H1 (cell line): ENCODE data around the gene LYAR. TPM values are rescaled to one million over a fixed set of nuclear protein-coding genes. Genes with fewer than 3 reads are reported as not detected.

Source experiments
- CTCF ChIA-PET: fragments of 300-600 bp; sonication (Branson Sonifier 250); formaldehyde crosslinking; loops from one replicate; lab custom pipeline; 2021; ENCODE audit not compliant: partially characterized antibody; lab: Charles Lee
- POLR2A ChIA-PET: fragments of 300-600 bp; sonication (Branson Sonifier 250); formaldehyde crosslinking; loops from one replicate; lab custom pipeline; 2021; ENCODE audit warnings: inconsistent platforms; ENCODE audit not compliant: partially characterized antibody; lab: Charles Lee
- DNase-seq, 2 experiments: peaks; one replicate each; pipeline versions ENCODE4 v3.0.0 to v3.0.0-alpha.2; 2010 to 2022; ENCODE audit warnings: low spot score in 2 of 2, low read depth in 1 of 2, mixed read lengths in 1 of 2
- FAIRE-seq: peaks from 2 replicates; lab custom pipeline; 2011; peaks lifted over from hg19 to GRCh38; lab: Jason Lieb, UNC
- H2AFZ ChIP-seq: 2 replicates; pipeline ENCODE4 v1.8.1; 2012; ENCODE audit warnings: low read length, inconsistent platforms
- H2AK5ac ChIP-seq: 2 replicates; pipeline ENCODE4 v1.6.1; 2013; ENCODE audit warnings: low read depth, low read length
- H2BK120ac ChIP-seq: replicated peaks from 2 replicates; pipeline ENCODE3; 2013; ENCODE audit warnings: low read depth, low read length, inconsistent platforms
- H2BK12ac ChIP-seq: 2 replicates; pipeline ENCODE4 v1.6.1; 2013; ENCODE audit warnings: low read depth, low read length
- H2BK15ac ChIP-seq: 2 replicates; pipeline ENCODE4 v1.6.1; 2013; ENCODE audit warnings: low read length
- H2BK20ac ChIP-seq: 2 replicates; pipeline ENCODE4 v1.6.1; 2013; ENCODE audit warnings: low read length
- H2BK5ac ChIP-seq: 2 replicates; pipeline ENCODE4 v1.6.1; 2013; ENCODE audit warnings: low read depth, low read length
- H3K14ac ChIP-seq: 2 replicates; pipeline ENCODE4 v1.6.1; 2013; ENCODE audit warnings: inconsistent platforms; ENCODE audit not compliant: insufficient read length
- H3K18ac ChIP-seq: 2 replicates; pipeline ENCODE4 v1.6.1; 2013; ENCODE audit warnings: low read length; ENCODE audit errors: extremely low read depth
- H3K23ac ChIP-seq: 2 replicates; pipeline ENCODE4 v1.6.1; 2013; ENCODE audit warnings: inconsistent platforms; ENCODE audit not compliant: insufficient read length
- H3K23me2 ChIP-seq: 2 replicates; pipeline ENCODE4 v1.6.1; 2013; ENCODE audit warnings: low read depth, low read length
- H3K27ac ChIP-seq: 2 replicates; pipeline ENCODE4 v1.6.1; 2011; ENCODE audit warnings: low read depth, low read length, inconsistent platforms
- H3K27me3 ChIP-seq, 4 experiments: replicated peaks in 1 of 4; 1 replicate in 1 of 4; 2 replicates in 3 of 4; pipeline versions ENCODE4 v1.6.1 to v1.8.1; 2011 to 2013; ENCODE audit warnings: low read length in 3 of 4, mild to moderate bottlenecking in 3 of 4, inconsistent platforms in 2 of 4, mixed read lengths in 2 of 4, moderate library complexity in 1 of 4; ENCODE audit not compliant: control insufficient read depth in 3 of 4, insufficient read depth in 3 of 4; ENCODE audit errors: extremely low read depth in 1 of 4
- H3K36me3 ChIP-seq, 4 experiments: 2 replicates each; pipeline versions ENCODE4 v1.6.1 to v1.8.1; 2011 to 2013; ENCODE audit warnings: mild to moderate bottlenecking in 4 of 4, low read length in 3 of 4, moderate library complexity in 2 of 4, control low read depth in 1 of 4, inconsistent platforms in 1 of 4; ENCODE audit not compliant: insufficient read depth in 4 of 4, control insufficient read depth in 2 of 4
- H3K4ac ChIP-seq: replicated peaks from 2 replicates; pipeline ENCODE3; 2013; ENCODE audit warnings: low read length, low read depth, mixed read lengths, inconsistent platforms; ENCODE audit not compliant: insufficient read length
- H3K4me1 ChIP-seq, 4 experiments: replicated peaks in 1 of 4; 1 replicate in 1 of 4; 2 replicates in 3 of 4; pipeline versions ENCODE4 v1.6.1 to v1.8.1; 2011 to 2013; ENCODE audit warnings: low read length in 3 of 4, inconsistent platforms in 2 of 4, mixed read lengths in 1 of 4; ENCODE audit not compliant: insufficient read depth in 4 of 4, control insufficient read depth in 3 of 4
- H3K4me2 ChIP-seq, 2 experiments: 2 replicates each; pipeline versions ENCODE4 v1.6.1 to v1.8.1; 2011 to 2013; ENCODE audit warnings: low read depth in 2 of 2, low read length in 2 of 2, control low read depth in 1 of 2, inconsistent platforms in 1 of 2, mild to moderate bottlenecking in 1 of 2; ENCODE audit not compliant: insufficient read depth in 1 of 2
- H3K4me3 ChIP-seq, 4 experiments: fragments of 200-600, 300-600 bp in 1 of 4; sonication (generic), shearing (Covaris generic), sonication (Bioruptor Twin) in 1 of 4; 2 replicates each; pipeline versions ENCODE4 v1.5.1 to v1.8.1; 2011 to 2016; ENCODE audit warnings: low read length in 4 of 4, low read depth in 3 of 4, control low read depth in 2 of 4, inconsistent platforms in 2 of 4, mild to moderate bottlenecking in 2 of 4, mixed read lengths in 1 of 4, moderate library complexity in 1 of 4; ENCODE audit not compliant: insufficient read depth in 2 of 4; ENCODE audit errors: extremely low read depth in 1 of 4
- H3K56ac ChIP-seq: replicated peaks from 2 replicates; pipeline ENCODE3; 2013; ENCODE audit warnings: low read depth, mild to moderate bottlenecking, mixed read lengths, low read length, inconsistent platforms; ENCODE audit not compliant: insufficient read length
- H3K79me1 ChIP-seq: 2 replicates; pipeline ENCODE4 v1.6.1; 2013; ENCODE audit warnings: low read depth, low read length, control low read depth
- H3K79me2 ChIP-seq, 2 experiments: 2 replicates each; pipeline versions ENCODE4 v1.6.1 to v1.8.1; 2012 to 2013; ENCODE audit warnings: low read length in 2 of 2, mild to moderate bottlenecking in 2 of 2, inconsistent platforms in 1 of 2; ENCODE audit not compliant: insufficient read depth in 2 of 2, control insufficient read depth in 1 of 2
- H3K9ac ChIP-seq, 4 experiments: replicated peaks in 1 of 4; 1 replicate in 1 of 4; 2 replicates in 3 of 4; pipeline versions ENCODE4 v1.6.1 to v1.8.1; 2011 to 2013; ENCODE audit warnings: low read depth in 3 of 4, low read length in 3 of 4, control low read depth in 2 of 4, mild to moderate bottlenecking in 2 of 4, moderate library complexity in 2 of 4, inconsistent platforms in 1 of 4; ENCODE audit errors: extremely low read depth in 1 of 4
- H3K9me3 ChIP-seq, 2 experiments: 2 replicates each; pipeline versions ENCODE4 v1.6.1 to v1.8.1; 2012 to 2013; ENCODE audit warnings: mild to moderate bottlenecking in 2 of 2, moderate library complexity in 2 of 2, control low read depth in 1 of 2, inconsistent platforms in 1 of 2, low read depth in 1 of 2, low read length in 1 of 2, mixed read lengths in 1 of 2; ENCODE audit not compliant: insufficient read depth in 2 of 2
- H4K20me1 ChIP-seq, 2 experiments: replicated peaks in 1 of 2; 2 replicates each; pipeline versions ENCODE3 to v1.8.1; 2011 to 2013; ENCODE audit warnings: inconsistent platforms in 2 of 2, low read length in 2 of 2, mild to moderate bottlenecking in 1 of 2; ENCODE audit not compliant: insufficient read depth in 2 of 2, control insufficient read depth in 1 of 2
- H4K5ac ChIP-seq: 2 replicates; pipeline ENCODE4 v1.6.1; 2013; ENCODE audit warnings: low read length, low read depth, mixed read lengths, inconsistent platforms; ENCODE audit not compliant: insufficient read length
- H4K8ac ChIP-seq: 2 replicates; pipeline ENCODE4 v1.8.0; 2013; ENCODE audit warnings: mild to moderate bottlenecking, moderate library complexity, low read length, inconsistent platforms; ENCODE audit not compliant: insufficient read depth; ENCODE audit errors: extremely low read depth
- H4K91ac ChIP-seq: replicated peaks from 2 replicates; pipeline ENCODE3; 2013; ENCODE audit warnings: low read length, mixed read lengths, inconsistent platforms; ENCODE audit not compliant: insufficient read length
- CTCF ChIP-seq, 3 experiments: IDR thresholded peaks; 1 replicate in 2 of 3; 2 replicates in 1 of 3; pipeline versions ENCODE4 v1.5.1 to v1.6.1; 2011; ENCODE audit warnings: low read length in 3 of 3, mild to moderate bottlenecking in 3 of 3, inconsistent platforms in 2 of 3, low read depth in 1 of 3, moderate library complexity in 1 of 3; ENCODE audit not compliant: insufficient read depth in 1 of 3; ENCODE audit errors: control extremely low read depth in 1 of 3
- GTF2F1 ChIP-seq: IDR thresholded peaks from 2 replicates; pipeline ENCODE4 v1.6.1; 2012; ENCODE audit warnings: low read depth, low read length, improper control_type of control experiment, borderline replicate concordance
- KDM1A ChIP-seq: fragments of 200-600, 300-600 bp; sonication (generic); IDR thresholded peaks from 2 replicates; pipeline ENCODE4 v1.7.1; 2016; ENCODE audit warnings: mild to moderate bottlenecking, low read length, borderline replicate concordance
- PHF8 ChIP-seq: fragments of 200-600 bp; sonication (generic); conservative IDR thresholded peaks from 2 replicates; pipeline ENCODE4 v1.7.1; 2012; ENCODE audit warnings: low read depth, mild to moderate bottlenecking, inconsistent platforms, low read length, moderate library complexity
- RFX5 ChIP-seq: IDR thresholded peaks from 2 replicates; pipeline ENCODE4 v1.6.1; 2011; ENCODE audit warnings: low read depth, low read length, improper control_type of control experiment, borderline replicate concordance
- RXRA ChIP-seq: IDR thresholded peaks from 2 replicates; pipeline ENCODE4 v1.6.1; 2011; ENCODE audit warnings: low read depth, mild to moderate bottlenecking, low read length, moderate library complexity; ENCODE audit not compliant: insufficient read depth
- SIRT6 ChIP-seq: IDR thresholded peaks from one replicate; pipeline ENCODE4 v1.7.1; 2012; ENCODE audit warnings: low read length, inconsistent platforms
- SP4 ChIP-seq: IDR thresholded peaks from 2 replicates; pipeline ENCODE4 v1.6.1; 2012; ENCODE audit warnings: low read length, inconsistent platforms
- TBP ChIP-seq: IDR thresholded peaks from 2 replicates; pipeline ENCODE4 v1.6.1; 2011; ENCODE audit warnings: low read depth, low read length, improper control_type of control experiment
- TCF12 ChIP-seq: IDR thresholded peaks from 2 replicates; pipeline ENCODE4 v1.6.1; 2011; ENCODE audit warnings: low read depth, mild to moderate bottlenecking, low read length
- WGBS, 2 experiments: shearing (Covaris generic) in 1 of 2; methylation state at CpG; one replicate each; pipeline versions ENCODE4 v1.1.6 to v1.1.7; 2013 to 2015; ENCODE audit warnings: low lambda C conversion rate in 2 of 2, mixed read lengths in 2 of 2, inconsistent platforms in 1 of 2, low coverage in 1 of 2, missing lambda C conversion rate in 1 of 2; ENCODE audit not compliant: insufficient replicate concordance in 2 of 2, insufficient coverage in 1 of 2, insufficient read length in 1 of 2; ENCODE audit errors: extremely low coverage in 1 of 2, missing lambda C conversion rate in 1 of 2; 5-methylcytosine and 5-hydroxymethylcytosine counted together
- polyA plus RNA-seq, 7 experiments: library from polyadenylated mRNA; depleted of rRNA in 3 of 7; stranded (reverse) in 5 of 7; unstranded in 2 of 7; fragments of >200 nt in 5 of 7; fragments of 200-250 nt in 2 of 7; gene quantifications; 1 replicate in 5 of 7; 2 replicates in 1 of 7; 4 replicates in 1 of 7; pipeline versions ENCODE4 v1.2.1 to v1.2.3, GENCODE V29; 2011 to 2013; ENCODE audit warnings: missing spikeins in 2 of 7, mixed read lengths in 2 of 7
- total RNA-seq: library from RNA; stranded (reverse); fragmentation: NEBNext Ultra II Directional; extraction: Animal tissue kit (Norgen Biotek cat#: 25700); gene quantifications from 2 replicates; pipeline ENCODE4 v1.2.1, GENCODE V29; 2021

Gene LYAR
- total and polyA plus RNA-seq, 2 of the 8 experiments (the other 6 are each of a cell fraction or from before 2014, with no cell fraction given): 6.5 to 46.9 TPM

GRCh38 chr4:4317496-4318232 is 27.7 kb upstream of the LYAR start:
- Histone ChIP-seq H3K36me3 (peaks cover 0 to 23% (median 8%) of the 10 kb centered on the region in 4 experiments; a peak in 5 of 8 replicates), H2BK120ac (no peak overlapping the region)
- TF ChIP-seq RFX5 (no peak), GTF2F1 (no peak), SIRT6 (no peak), TBP (no peak), RXRA (no peak), PHF8 (no peak), SP4 (no peak), TCF12 (no peak), CTCF (IDR thresholded peaks at IDR 0.05; ENCODE audit: control extremely low read depth in 1 of 3, insufficient read depth in 1 of 3, low read depth in 1 of 3, low read length in 3 of 3) (no peak), KDM1A (no peak)

More at GRCh38 chr4:4317496-4318232, 27.7 kb upstream of the LYAR start:
- no peak overlapping the region for H3K27ac ChIP-seq
- peaks cover 0 to 4% of the 10 kb centered on the region in 2 experiments for H4K20me1 ChIP-seq
- H3K14ac ChIP-seq: no peak overlapping the region
- FAIRE-seq (no peak), DNase-seq (no peak)
- no peak overlapping the region for H2BK5ac ChIP-seq
- no peak overlapping the region for H4K91ac ChIP-seq
- H3K4ac ChIP-seq: no peak overlapping the region
- H3K9me3 ChIP-seq: no peaks in the 10 kb centered on the region
- H3K4me3 ChIP-seq: no peak overlapping the region
- no peak overlapping the region for H2BK12ac ChIP-seq
- no peaks in the 10 kb centered on the region for H3K79me2 ChIP-seq
- no peak overlapping the region for H4K5ac ChIP-seq
- no peak overlapping the region for H2BK20ac ChIP-seq
- no peak overlapping the region for H3K9ac ChIP-seq
- CTCF ChIA-PET: interaction anchor here (0.6 to 2.4 kb wide), 7 partner anchors 9 to 68 kb away, joined by 3 to 11 read pairs (median 4); no protein-coding TSS in a partner anchor
- peaks cover 0 to 7% (median 2%) of the 10 kb centered on the region in 4 experiments; a peak in 3 of 7 replicates for H3K4me1 ChIP-seq
- no peaks in the 10 kb centered on the region for H3K23me2 ChIP-seq
- H3K23ac ChIP-seq: no peak overlapping the region
- no peaks in the 10 kb centered on the region for H3K27me3 ChIP-seq
- peaks cover 3% of the 10 kb centered on the region; the same call in 1 of the 2 replicates for H3K79me1 ChIP-seq
- no peak overlapping the region for H3K18ac ChIP-seq
- no peak overlapping the region for H2AK5ac ChIP-seq
- H3K56ac ChIP-seq: no peak overlapping the region
- no peak overlapping the region for H2BK15ac ChIP-seq
- POLR2A ChIA-PET: interaction anchor here (1.9 kb wide), 1 partner anchor 11 kb away, joined by 4 read pairs; no protein-coding TSS in a partner anchor
- no peak overlapping the region for H4K8ac ChIP-seq
- H2AFZ ChIP-seq: no peak overlapping the region
- WGBS, 2 experiments: 85% methylated on average over 23 of the region's 23 CpGs; no CpG with 5 or more reads in 1 of the 2 experiments
- no peak overlapping the region for H3K4me2 ChIP-seq
